ENCODE data around the gene DIAPH3.

DNA sequence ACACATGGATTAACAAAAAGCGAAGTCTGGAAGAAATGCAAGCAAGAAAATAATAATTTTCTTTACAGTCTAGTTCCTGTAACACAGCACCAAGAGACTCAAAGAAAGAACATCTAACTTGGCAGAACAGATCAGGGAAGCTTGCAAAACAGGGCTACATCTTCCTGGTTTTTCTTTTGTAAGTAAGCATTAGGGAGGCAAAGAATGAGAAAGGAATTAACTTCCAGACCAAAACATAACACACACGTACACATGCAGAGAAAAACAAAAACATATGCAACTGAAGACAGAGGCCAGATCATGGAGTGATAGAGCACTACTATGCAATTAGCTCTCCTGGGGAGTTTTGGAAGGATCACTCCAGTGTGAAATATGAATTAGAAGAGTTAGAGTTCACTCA, 120.5 kb downstream of the DIAPH3 start:
- TF ChIP-seq POLR2AphosphoS5 (IDR thresholded peaks at IDR 0.05; ENCODE audit: low read depth, low read length) (no peak), POLR2A (IDR thresholded peaks at IDR 0.05; ENCODE audit: low read depth, low read length) (no peak), TAF1 (IDR thresholded peaks at IDR 0.05; ENCODE audit: borderline replicate concordance, low read depth, low read length) (no peak)

Data from GM12892 (cell line).